ENCODE results near the gene CLK3. TPM values are rescaled to one million over a fixed set of nuclear protein-coding genes. Genes with fewer than 3 reads are reported as not detected.

Gene CLK3
- total and polyA plus RNA-seq, 10 of the 15 experiments (the other 5 are each of a cell fraction or from before 2014, with no cell fraction given) = 3.3 to 169 (median 66.2) TPM

DNA sequence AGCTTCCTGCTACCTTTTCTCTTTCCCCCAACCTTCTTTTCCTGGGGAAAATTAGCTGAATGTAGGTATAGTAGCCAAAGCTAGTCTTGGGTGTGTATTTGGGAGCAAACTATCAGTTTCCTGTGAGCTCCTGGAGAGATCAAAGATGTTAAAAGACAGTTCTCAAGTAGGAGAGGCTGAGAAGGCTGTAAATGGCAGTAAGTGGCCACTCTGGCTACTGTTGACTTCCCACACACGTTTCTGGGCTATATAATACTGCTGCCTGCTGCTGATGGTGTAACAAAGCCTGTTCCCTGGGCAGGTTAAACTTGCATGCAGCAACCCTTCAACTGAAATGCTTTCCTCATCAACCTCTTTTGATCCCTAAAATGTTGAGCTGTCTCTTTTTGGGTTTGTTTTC lies 47.0 kb upstream of the CLK3 start:
- no peak overlapping the region for H3K4me3 ChIP-seq
- H3K9ac ChIP-seq (ENCODE audit: control insufficient read depth, insufficient read depth, low read length) = no peak overlapping the region
- DNase-seq (ENCODE audit: low read depth, low spot score) (no peak), ATAC-seq (no peak), FAIRE-seq (no peak)
- in situ Hi-C loops (cut with MboI) = no loop called here
- BruUV-seq (replicated peaks) = no TSS peak
- H3K27ac ChIP-seq (ENCODE audit: control insufficient read depth, insufficient read depth) = no peak overlapping the region
- WGBS (ENCODE audit: insufficient coverage, insufficient replicate concordance, low lambda C conversion rate, missing lambda C conversion rate) = 10% methylated on average over 1 of the region's 1 CpG
- H3K79me2 ChIP-seq (ENCODE audit: control insufficient read depth, insufficient read depth, low read length) = peaks cover 40% of the 10 kb centered on the region
- H4K20me1 ChIP-seq (ENCODE audit: control insufficient read depth, insufficient read depth) = peaks cover 7% of the 10 kb centered on the region
- RAD21 ChIA-PET (ENCODE audit: unreplicated experiment) = no interaction called here
- H3K9me3 ChIP-seq (replicated peaks; ENCODE audit: control insufficient read depth, insufficient read depth, low read length) = no peaks in the 10 kb centered on the region
- no peak overlapping the region for H2AFZ ChIP-seq (ENCODE audit: control insufficient read depth, low read depth, low read length)
- intact Hi-C loops (cut with micrococcal nuclease; ENCODE audit: unreplicated experiment) = no loop called here
- no peaks in the 10 kb centered on the region for H3K4me1 ChIP-seq (ENCODE audit: control insufficient read depth, insufficient read depth, low read length)
- no peak for TF ChIP-seq HDAC2 (IDR thresholded peaks at IDR 0.05)
- TF ChIP-seq, protein P1, sequence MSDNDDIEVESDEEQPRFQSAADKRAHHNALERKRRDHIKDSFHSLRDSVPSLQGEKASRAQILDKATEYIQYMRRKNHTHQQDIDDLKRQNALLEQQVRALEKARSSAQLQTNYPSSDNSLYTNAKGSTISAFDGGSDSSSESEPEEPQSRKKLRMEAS (IDR thresholded peaks at IDR 0.05; ENCODE audit: low read depth, low read length) = no peak
- TF ChIP-seq SMC3 (IDR thresholded peaks at IDR 0.05; ENCODE audit: borderline replicate concordance, low read length) = no peak
- no peak for TF ChIP-seq BRCA1 (IDR thresholded peaks at IDR 0.05; ENCODE audit: low read depth, low read length)
- no peak for TF ChIP-seq IRF4 (IDR thresholded peaks at IDR 0.05; ENCODE audit: low read depth, low read length)
- TF ChIP-seq, protein P2, sequence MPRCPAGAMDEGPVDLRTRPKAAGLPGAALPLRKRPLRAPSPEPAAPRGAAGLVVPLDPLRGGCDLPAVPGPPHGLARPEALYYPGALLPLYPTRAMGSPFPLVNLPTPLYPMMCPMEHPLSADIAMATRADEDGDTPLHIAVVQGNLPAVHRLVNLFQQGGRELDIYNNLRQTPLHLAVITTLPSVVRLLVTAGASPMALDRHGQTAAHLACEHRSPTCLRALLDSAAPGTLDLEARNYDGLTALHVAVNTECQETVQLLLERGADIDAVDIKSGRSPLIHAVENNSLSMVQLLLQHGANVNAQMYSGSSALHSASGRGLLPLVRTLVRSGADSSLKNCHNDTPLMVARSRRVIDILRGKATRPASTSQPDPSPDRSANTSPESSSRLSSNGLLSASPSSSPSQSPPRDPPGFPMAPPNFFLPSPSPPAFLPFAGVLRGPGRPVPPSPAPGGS (IDR thresholded peaks at IDR 0.05; ENCODE audit: borderline replicate concordance, insufficient read depth, low read depth, low read length, poor library complexity, severe bottlenecking) = no peak
- TF ChIP-seq TCF3 (IDR thresholded peaks at IDR 0.05; ENCODE audit: borderline replicate concordance, insufficient read depth, low read depth, low read length) = no peak
- no peak for TF ChIP-seq MYB (IDR thresholded peaks at IDR 0.05; ENCODE audit: borderline replicate concordance, low read depth, low read length)
- no peaks in the 10 kb centered on the region for H3K27me3 ChIP-seq (replicated peaks in 1 of 2; ENCODE audit: control insufficient read depth in 2 of 2, insufficient read depth in 2 of 2, low read length in 1 of 2)
- peaks cover 14 to 57% of the 10 kb centered on the region in 2 experiments for H3K36me3 ChIP-seq (ENCODE audit: control insufficient read depth in 2 of 2, insufficient read depth in 2 of 2, low read length in 1 of 2)
- H3K4me2 ChIP-seq (ENCODE audit: control insufficient read depth, insufficient read depth) = no peak overlapping the region
- POLR2A ChIA-PET = interaction anchor here (0.6 to 2.0 kb wide), 3 partner anchors 10 to 78 kb away, joined by 5 to 8 read pairs (median 6); no protein-coding TSS in a partner anchor
- SMC1A ChIA-PET (ENCODE audit: uncharacterized antibody, unreplicated experiment) = interaction anchor here (1.1 to 2.3 kb wide), 3 partner anchors 10 to 16 kb away, joined by 3 to 8 read pairs (median 5); no protein-coding TSS in a partner anchor
- CTCF ChIA-PET = interaction anchor here (0.6 to 1.6 kb wide), 3 partner anchors 16 to 885 kb away, joined by 3 to 6 read pairs (median 4); no protein-coding TSS in a partner anchor
